GM12892 (cell line): ENCODE measurements around the gene ASPSCR1.

ENCODE experiments used
- POLR2A ChIP-seq: IDR thresholded peaks from 2 replicates; pipeline ENCODE4 v1.6.1; 2011; ENCODE audit warnings: low read depth, low read length, control low read depth
- POLR2AphosphoS5 ChIP-seq: IDR thresholded peaks from 2 replicates; pipeline ENCODE4 v1.6.1; 2011; ENCODE audit warnings: low read depth, low read length, control low read depth
- TAF1 ChIP-seq: IDR thresholded peaks from 2 replicates; pipeline ENCODE4 v1.6.1; 2011; ENCODE audit warnings: low read depth, mild to moderate bottlenecking, control low read depth, low read length, borderline replicate concordance

DNA sequence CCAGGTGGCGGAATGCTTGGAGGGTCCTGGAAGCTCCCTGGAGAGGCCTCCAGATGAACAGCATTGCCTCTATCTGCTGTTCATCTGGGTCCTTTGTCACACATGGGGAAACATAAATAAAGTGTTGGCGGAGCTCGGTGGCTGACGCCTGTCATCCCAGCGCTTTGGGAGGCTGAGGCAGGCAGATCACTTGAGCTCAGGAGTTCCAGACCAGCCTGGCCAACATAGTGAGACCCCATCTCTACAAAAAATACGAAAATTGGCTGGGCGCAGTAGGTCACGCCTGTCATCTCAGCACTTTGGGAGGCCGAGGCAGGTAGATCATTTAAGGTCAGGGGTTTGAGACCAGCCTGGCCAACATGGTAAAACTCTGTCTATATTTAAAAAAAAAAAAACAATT, 32.6 kb upstream of the ASPSCR1 start:
- TF ChIP-seq POLR2A (no peak), TAF1 (no peak), POLR2AphosphoS5 (no peak)
